ENCODE results near the gene PNPLA5. TPM values are rescaled to one million over a fixed set of nuclear protein-coding genes. Genes with fewer than 3 reads are reported as not detected.
"Not testable (repeated sequence)": the region's sequence is repeated elsewhere in the genome, so short reads cannot be mapped to it uniquely, and the experiment has no call there.

Gene PNPLA5
- polyA plus RNA-seq, 1 donor = not detected

- no peak for DNase-seq
Observed at GRCh38 chr22:43881091-43882061, 10.4 kb downstream of the PNPLA5 start.

- DNase-seq = no peak
Observed at GRCh38 chr22:43880541-43880991, 11.2 kb downstream of the PNPLA5 start.

GRCh38 chr22:43879901-43880540, 11.8 kb downstream of the PNPLA5 start:
- DNase-seq = no peak

GRCh38 chr22:43878831-43879550, 12.8 kb downstream of the PNPLA5 start:
- no peak for DNase-seq

GRCh38 chr22:43878079-43878795, 13.6 kb downstream of the PNPLA5 start:
- DNase-seq = no peak

- no peak for DNase-seq
Observed at GRCh38 chr22:43876866-43877509, 14.8 kb downstream of the PNPLA5 start.

- no peak for DNase-seq
Observed at GRCh38 chr22:43869799-43870198, 22.0 kb downstream of the PNPLA5 start.

- not testable (repeated sequence) for DNase-seq
Observed at GRCh38 chr22:43869001-43869400, 22.8 kb downstream of the PNPLA5 start.

- peak; percentile 81 for DNase-seq
Observed at GRCh38 chr22:43867839-43868635, 23.8 kb downstream of the PNPLA5 start.

- DNase-seq = no peak
Observed at GRCh38 chr22:43862882-43863202, 29.0 kb downstream of the PNPLA5 start.

- no peak for DNase-seq
Observed at GRCh38 chr22:43862074-43862881, 29.5 kb downstream of the PNPLA5 start, which contains the start of gene SULT4A1. Gene SULT4A1 (minus strand): TSS chr22:43862513. CDS start chr22:43862382, 131 bp downstream.

GRCh38 chr22:43861529-43861928, 30.3 kb downstream of the PNPLA5 start:
- no peak for DNase-seq

- no peak for DNase-seq
Observed at GRCh38 chr22:43860831-43861230, 31.0 kb downstream of the PNPLA5 start.

GRCh38 chr22:43860126-43860525, 31.7 kb downstream of the PNPLA5 start:
- DNase-seq = no peak

- no peak for DNase-seq
Observed at GRCh38 chr22:43859621-43860020, 32.2 kb downstream of the PNPLA5 start.

- no peak for DNase-seq
Observed at GRCh38 chr22:43859176-43859575, 32.6 kb downstream of the PNPLA5 start.

GRCh38 chr22:43858156-43858895, 33.5 kb downstream of the PNPLA5 start:
- no peak for DNase-seq

- no peak for DNase-seq
Observed at GRCh38 chr22:43857367-43857766, 34.4 kb downstream of the PNPLA5 start.

GRCh38 chr22:43855431-43855830, 36.4 kb downstream of the PNPLA5 start:
- DNase-seq = no peak
